IMR-90 (cell line): ENCODE data around the gene MESP2.
A peak's percentile ranks its signal among the peaks of the same experiment; 100 is the strongest.

Source experiments
- CEBPB ChIP-seq: IDR thresholded peaks from 2 replicates; pipeline ENCODE4 v1.6.1; 2012; ENCODE audit warnings: low read depth, low read length, improper control_type of control experiment
- CHD1 ChIP-seq: IDR thresholded peaks from 2 replicates; pipeline ENCODE4 v1.6.1; 2012; ENCODE audit warnings: low read depth, low read length, improper control_type of control experiment
- FOS ChIP-seq: fragments of 150-350 bp; IDR thresholded peaks from 2 replicates; pipeline ENCODE4 v1.6.1; 2016; ENCODE audit warnings: low read depth, low read length
- NFE2L2 ChIP-seq: fragments of 150-350 bp; IDR thresholded peaks from 2 replicates; pipeline ENCODE4 v1.6.1; 2016; ENCODE audit warnings: low read depth, mild to moderate bottlenecking, low read length
- POLR2A ChIP-seq: IDR thresholded peaks from 2 replicates; pipeline ENCODE4 v1.6.1; 2012; ENCODE audit warnings: mild to moderate bottlenecking, low read depth, low read length
- RCOR1 ChIP-seq: IDR thresholded peaks from 2 replicates; pipeline ENCODE4 v1.6.1; 2012; ENCODE audit warnings: mild to moderate bottlenecking, low read length, improper control_type of control experiment; ENCODE audit not compliant: insufficient replicate concordance
- TF ChIP-seq, protein P1 (sequence below): conservative IDR thresholded peaks from 2 replicates; pipeline ENCODE4 v1.5.1; 2012; ENCODE audit warnings: mild to moderate bottlenecking, low read depth, low read length, improper control_type of control experiment
- TF ChIP-seq, protein P2 (sequence below): fragments of 150-350 bp; IDR thresholded peaks from 2 replicates; pipeline ENCODE4 v1.6.1; 2017; ENCODE audit warnings: mild to moderate bottlenecking, antibody characterized with exemption, low read length, low read depth
- TF ChIP-seq, protein P3 (sequence below): fragments of 150-350 bp; IDR thresholded peaks from 2 replicates; pipeline ENCODE4 v1.6.1; 2016; ENCODE audit warnings: low read depth, mild to moderate bottlenecking, low read length, moderate library complexity, borderline replicate concordance

DNA sequence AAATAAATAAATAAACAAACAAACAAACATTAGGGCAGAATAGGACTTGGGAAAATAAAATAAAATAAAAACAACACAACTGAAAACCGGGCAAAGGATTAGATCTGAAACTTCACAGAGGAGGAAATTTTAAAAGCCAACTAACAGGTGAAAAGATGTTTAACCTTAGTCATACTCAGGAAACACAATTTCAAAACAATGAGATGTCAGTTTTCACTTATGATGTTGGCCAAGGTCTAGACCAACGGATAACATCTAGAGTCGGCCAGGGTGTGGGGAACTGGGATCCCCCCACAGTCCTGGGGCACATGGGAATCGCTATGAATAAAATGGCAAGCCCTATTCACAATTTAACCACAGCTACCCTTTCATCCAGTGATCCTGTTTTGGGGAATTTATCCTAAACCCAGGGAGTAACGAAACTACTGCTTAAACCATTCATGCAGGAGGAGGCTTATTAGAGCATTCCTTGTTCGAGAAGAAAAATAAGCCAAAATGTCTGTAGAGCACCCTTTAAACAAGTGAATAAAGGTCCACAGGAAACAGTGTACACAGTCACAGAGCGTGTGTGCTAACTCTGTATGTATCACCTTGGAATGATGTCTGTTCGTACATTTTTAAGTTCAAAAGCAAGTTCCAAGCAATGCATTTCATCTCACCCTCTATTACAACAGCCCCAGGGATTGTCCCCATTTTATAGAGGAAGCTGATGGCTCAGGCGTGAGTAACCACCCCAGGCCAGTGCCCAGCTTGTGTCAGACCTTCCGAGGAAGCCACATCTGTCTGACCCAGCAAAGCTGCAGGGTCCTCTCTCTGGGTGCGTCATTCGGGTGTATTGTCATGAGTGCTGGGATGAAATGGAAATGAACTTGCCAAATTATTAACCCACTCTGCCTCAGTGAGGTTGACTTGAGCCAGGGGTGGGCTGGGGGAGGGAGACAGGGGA, 44.8 kb downstream of the MESP2 start:
- TF ChIP-seq CEBPB (peak; percentile 61), POLR2A (no peak), NFE2L2 (no peak), CHD1 (no peak), RCOR1 (no peak), FOS (0 out of 2 replicates have a peak, but pooled peaks have one; percentile 47)
- TF ChIP-seq, protein P1, sequence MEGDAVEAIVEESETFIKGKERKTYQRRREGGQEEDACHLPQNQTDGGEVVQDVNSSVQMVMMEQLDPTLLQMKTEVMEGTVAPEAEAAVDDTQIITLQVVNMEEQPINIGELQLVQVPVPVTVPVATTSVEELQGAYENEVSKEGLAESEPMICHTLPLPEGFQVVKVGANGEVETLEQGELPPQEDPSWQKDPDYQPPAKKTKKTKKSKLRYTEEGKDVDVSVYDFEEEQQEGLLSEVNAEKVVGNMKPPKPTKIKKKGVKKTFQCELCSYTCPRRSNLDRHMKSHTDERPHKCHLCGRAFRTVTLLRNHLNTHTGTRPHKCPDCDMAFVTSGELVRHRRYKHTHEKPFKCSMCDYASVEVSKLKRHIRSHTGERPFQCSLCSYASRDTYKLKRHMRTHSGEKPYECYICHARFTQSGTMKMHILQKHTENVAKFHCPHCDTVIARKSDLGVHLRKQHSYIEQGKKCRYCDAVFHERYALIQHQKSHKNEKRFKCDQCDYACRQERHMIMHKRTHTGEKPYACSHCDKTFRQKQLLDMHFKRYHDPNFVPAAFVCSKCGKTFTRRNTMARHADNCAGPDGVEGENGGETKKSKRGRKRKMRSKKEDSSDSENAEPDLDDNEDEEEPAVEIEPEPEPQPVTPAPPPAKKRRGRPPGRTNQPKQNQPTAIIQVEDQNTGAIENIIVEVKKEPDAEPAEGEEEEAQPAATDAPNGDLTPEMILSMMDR, result no peak
- TF ChIP-seq, protein P2, sequence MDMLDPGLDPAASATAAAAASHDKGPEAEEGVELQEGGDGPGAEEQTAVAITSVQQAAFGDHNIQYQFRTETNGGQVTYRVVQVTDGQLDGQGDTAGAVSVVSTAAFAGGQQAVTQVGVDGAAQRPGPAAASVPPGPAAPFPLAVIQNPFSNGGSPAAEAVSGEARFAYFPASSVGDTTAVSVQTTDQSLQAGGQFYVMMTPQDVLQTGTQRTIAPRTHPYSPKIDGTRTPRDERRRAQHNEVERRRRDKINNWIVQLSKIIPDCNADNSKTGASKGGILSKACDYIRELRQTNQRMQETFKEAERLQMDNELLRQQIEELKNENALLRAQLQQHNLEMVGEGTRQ, result no peak
- TF ChIP-seq, protein P3, sequence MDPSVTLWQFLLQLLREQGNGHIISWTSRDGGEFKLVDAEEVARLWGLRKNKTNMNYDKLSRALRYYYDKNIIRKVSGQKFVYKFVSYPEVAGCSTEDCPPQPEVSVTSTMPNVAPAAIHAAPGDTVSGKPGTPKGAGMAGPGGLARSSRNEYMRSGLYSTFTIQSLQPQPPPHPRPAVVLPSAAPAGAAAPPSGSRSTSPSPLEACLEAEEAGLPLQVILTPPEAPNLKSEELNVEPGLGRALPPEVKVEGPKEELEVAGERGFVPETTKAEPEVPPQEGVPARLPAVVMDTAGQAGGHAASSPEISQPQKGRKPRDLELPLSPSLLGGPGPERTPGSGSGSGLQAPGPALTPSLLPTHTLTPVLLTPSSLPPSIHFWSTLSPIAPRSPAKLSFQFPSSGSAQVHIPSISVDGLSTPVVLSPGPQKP, result no peak
